GM12892 (cell line): ENCODE measurements around the gene IVL.

Experiments used
- POLR2A ChIP-seq: IDR thresholded peaks from 2 replicates; pipeline ENCODE4 v1.6.1; 2011; ENCODE audit warnings: low read depth, low read length, control low read depth
- POLR2AphosphoS5 ChIP-seq: IDR thresholded peaks from 2 replicates; pipeline ENCODE4 v1.6.1; 2011; ENCODE audit warnings: low read depth, low read length, control low read depth
- TAF1 ChIP-seq: IDR thresholded peaks from 2 replicates; pipeline ENCODE4 v1.6.1; 2011; ENCODE audit warnings: low read depth, mild to moderate bottlenecking, control low read depth, low read length, borderline replicate concordance

GRCh38 chr1:152861374-152861773 is 47.0 kb upstream of the IVL start:
- no peak for TF ChIP-seq TAF1
- TF ChIP-seq POLR2A: no peak
- TF ChIP-seq POLR2AphosphoS5: no peak
